GM19099 (cell line): Measurements from ENCODE around the gene SPTLC3.

Source experiments
- POLR2A ChIP-seq: IDR thresholded peaks from 3 replicates; pipeline ENCODE4 v1.6.1; 2011; ENCODE audit warnings: low read depth; ENCODE audit not compliant: insufficient read length; ENCODE audit errors: extremely low read depth

SPTLC3 gene

GRCh38 chr20:13042458-13042794 is 33.7 kb downstream of the SPTLC3 start:
- no peak for TF ChIP-seq POLR2A

GRCh38 chr20:13046409-13046808 is 37.6 kb downstream of the SPTLC3 start:
- no peak for TF ChIP-seq POLR2A

- no peak for TF ChIP-seq POLR2A
Measured at GRCh38 chr20:13054011-13054410, 45.2 kb downstream of the SPTLC3 start.

- TF ChIP-seq POLR2A = no peak
Measured at GRCh38 chr20:13058666-13059389, 50.1 kb downstream of the SPTLC3 start.

- no peak for TF ChIP-seq POLR2A
Measured at GRCh38 chr20:13059398-13060136, 50.8 kb downstream of the SPTLC3 start.

- TF ChIP-seq POLR2A = no peak
Measured at GRCh38 chr20:13060327-13060726, 51.6 kb downstream of the SPTLC3 start.

GRCh38 chr20:13061381-13061780 is 52.6 kb downstream of the SPTLC3 start:
- no peak for TF ChIP-seq POLR2A

- TF ChIP-seq POLR2A = no peak
Measured at GRCh38 chr20:13062789-13063188, 54.0 kb downstream of the SPTLC3 start.

- no peak for TF ChIP-seq POLR2A
Measured at GRCh38 chr20:13068336-13068735, 59.6 kb downstream of the SPTLC3 start.

GRCh38 chr20:13081877-13082276 is 73.1 kb downstream of the SPTLC3 start:
- no peak for TF ChIP-seq POLR2A

- no peak for TF ChIP-seq POLR2A
Measured at GRCh38 chr20:13082378-13082777, 73.6 kb downstream of the SPTLC3 start.

GRCh38 chr20:13085275-13085674 is 76.5 kb downstream of the SPTLC3 start:
- no peak for TF ChIP-seq POLR2A

- no peak for TF ChIP-seq POLR2A
Measured at GRCh38 chr20:13089950-13090469, 81.2 kb downstream of the SPTLC3 start.

- no peak for TF ChIP-seq POLR2A
Measured at GRCh38 chr20:13092111-13092510, 83.3 kb downstream of the SPTLC3 start.

- no peak for TF ChIP-seq POLR2A
Measured at GRCh38 chr20:13094976-13095375, 86.2 kb downstream of the SPTLC3 start.

GRCh38 chr20:13098720-13099355 is 90.1 kb downstream of the SPTLC3 start:
- TF ChIP-seq POLR2A = no peak
